WTC11 (cell line): Measurements from ENCODE around the gene ENAH.

ENCODE experiments used
- AFF4 ChIP-seq: sonication (generic); formaldehyde crosslinking; IDR thresholded peaks from 2 replicates; pipeline ENCODE4 v1.8.1; 2023; ENCODE audit warnings: mild to moderate bottlenecking, missing genetic modification reagents, borderline replicate concordance
- ATF3 ChIP-seq: sonication (generic); formaldehyde crosslinking; conservative IDR thresholded peaks from 2 replicates; pipeline ENCODE4 v1.8.1; 2022; ENCODE audit warnings: mild to moderate bottlenecking, missing genetic modification reagents
- CTCF ChIP-seq: fragments of 200-600 bp; IDR thresholded peaks from 2 replicates; pipeline ENCODE4 v1.8.0; 2022; ENCODE audit warnings: antibody characterized with exemption
- FOXJ3 ChIP-seq: sonication (generic); formaldehyde crosslinking; IDR thresholded peaks from 2 replicates; pipeline ENCODE4 v1.9.0; 2021; ENCODE audit warnings: missing genetic modification reagents, mild to moderate bottlenecking, borderline replicate concordance
- NR2C2 ChIP-seq: sonication (generic); formaldehyde crosslinking; IDR thresholded peaks from 2 replicates; pipeline ENCODE4 v1.8.0; 2022; ENCODE audit warnings: mild to moderate bottlenecking, missing genetic modification reagents
- ZNF121 ChIP-seq: sonication (generic); formaldehyde crosslinking; IDR thresholded peaks from 2 replicates; pipeline ENCODE4 v1.8.0; 2023; ENCODE audit warnings: missing genetic modification reagents

- TF ChIP-seq CTCF (no peak), ZNF121 (no peak), ATF3 (no peak), FOXJ3 (no peak), NR2C2 (CRISPR knock-in tag) (no peak), AFF4 (no peak)
Measured at GRCh38 chr1:225474439-225474985, 178.4 kb downstream of the ENAH start.
